GM12873 (cell line): ENCODE data around the gene BRMS1.

Source experiments
- TF ChIP-seq, protein P1 (sequence below): IDR thresholded peaks from 2 replicates; pipeline ENCODE4 v1.5.1; 2012; ENCODE audit warnings: low read depth, mild to moderate bottlenecking, moderate library complexity, low read length, control low read depth; ENCODE audit not compliant: insufficient read depth; ENCODE audit errors: missing control alignments

BRMS1 gene

DNA sequence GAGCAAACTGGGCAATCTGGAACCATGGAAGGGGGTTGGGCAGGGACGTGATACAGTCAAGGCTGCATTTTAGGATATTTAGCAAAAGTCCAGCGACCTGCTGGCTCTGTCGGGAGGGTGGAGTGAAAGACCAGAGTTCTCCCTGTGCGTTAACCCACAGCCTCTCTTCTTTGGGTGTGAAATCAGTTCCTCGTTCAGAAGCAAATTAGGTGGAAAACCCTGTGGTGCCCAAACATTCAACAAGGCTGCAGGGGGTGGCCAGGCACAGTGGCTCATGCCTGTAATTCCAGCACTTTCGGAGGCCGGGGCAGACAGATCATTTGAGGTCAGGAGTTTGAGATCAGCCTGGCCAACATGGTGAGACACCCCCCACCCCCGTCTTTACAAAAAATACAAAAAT is 47.3 kb downstream of the BRMS1 start:
- TF ChIP-seq, protein P1, sequence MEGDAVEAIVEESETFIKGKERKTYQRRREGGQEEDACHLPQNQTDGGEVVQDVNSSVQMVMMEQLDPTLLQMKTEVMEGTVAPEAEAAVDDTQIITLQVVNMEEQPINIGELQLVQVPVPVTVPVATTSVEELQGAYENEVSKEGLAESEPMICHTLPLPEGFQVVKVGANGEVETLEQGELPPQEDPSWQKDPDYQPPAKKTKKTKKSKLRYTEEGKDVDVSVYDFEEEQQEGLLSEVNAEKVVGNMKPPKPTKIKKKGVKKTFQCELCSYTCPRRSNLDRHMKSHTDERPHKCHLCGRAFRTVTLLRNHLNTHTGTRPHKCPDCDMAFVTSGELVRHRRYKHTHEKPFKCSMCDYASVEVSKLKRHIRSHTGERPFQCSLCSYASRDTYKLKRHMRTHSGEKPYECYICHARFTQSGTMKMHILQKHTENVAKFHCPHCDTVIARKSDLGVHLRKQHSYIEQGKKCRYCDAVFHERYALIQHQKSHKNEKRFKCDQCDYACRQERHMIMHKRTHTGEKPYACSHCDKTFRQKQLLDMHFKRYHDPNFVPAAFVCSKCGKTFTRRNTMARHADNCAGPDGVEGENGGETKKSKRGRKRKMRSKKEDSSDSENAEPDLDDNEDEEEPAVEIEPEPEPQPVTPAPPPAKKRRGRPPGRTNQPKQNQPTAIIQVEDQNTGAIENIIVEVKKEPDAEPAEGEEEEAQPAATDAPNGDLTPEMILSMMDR = no peak

DNA sequence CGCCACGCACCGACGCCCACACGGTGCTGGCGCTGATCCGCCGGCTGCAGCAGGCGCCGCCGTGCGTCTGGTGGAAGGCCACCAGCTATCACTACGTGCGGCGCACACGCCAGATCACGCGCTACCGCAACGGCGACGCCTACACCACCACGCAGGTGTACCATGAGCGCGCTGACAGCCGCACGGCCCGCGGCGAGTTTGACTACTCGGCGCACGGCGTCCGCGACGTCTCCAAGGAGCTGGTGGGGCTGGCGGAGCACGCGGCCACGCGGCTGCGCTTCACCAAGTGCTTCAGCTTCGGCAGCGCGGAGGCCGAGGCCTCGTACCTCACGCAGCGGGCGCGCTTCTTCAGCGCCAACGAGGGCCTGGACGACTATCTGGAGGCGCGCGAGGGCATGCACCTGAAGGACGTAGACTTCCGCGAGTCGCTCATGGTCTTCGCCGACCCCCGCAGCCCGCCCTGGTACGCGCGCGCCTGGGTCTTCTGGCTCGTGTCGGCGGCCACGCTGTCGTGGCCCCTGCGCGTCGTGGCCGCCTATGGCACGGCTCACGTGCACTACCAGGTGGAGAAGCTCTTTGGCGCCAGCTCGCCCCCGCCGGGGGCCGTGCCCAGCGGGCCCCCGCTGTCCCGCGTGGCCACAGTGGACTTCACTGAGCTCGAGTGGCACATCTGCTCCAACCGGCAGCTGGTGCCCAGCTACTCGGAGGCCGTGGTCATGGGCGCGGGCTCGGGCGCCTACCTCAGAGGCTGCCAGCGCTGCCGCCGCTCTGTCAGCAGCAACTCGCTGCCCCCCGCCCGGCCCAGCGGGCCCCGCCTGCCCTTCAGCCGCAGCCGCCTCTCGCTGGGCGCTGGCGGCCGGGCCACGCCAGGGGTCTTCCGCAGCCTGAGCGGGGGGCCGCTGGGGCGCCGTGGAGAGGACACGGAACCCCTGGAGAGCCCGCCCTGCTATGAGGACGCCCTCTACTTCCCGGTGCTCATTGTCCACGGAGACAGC is 50.0 kb downstream of the BRMS1 start:
- TF ChIP-seq, protein P1 = no peak

- TF ChIP-seq, protein P1 = no peak
These were observed 50.9 kb downstream of the BRMS1 start for GRCh38 chr11:66293777-66294625.

GRCh38 chr11:66293352-66293751 is 51.6 kb downstream of the BRMS1 start:
- TF ChIP-seq, protein P1 = no peak

DNA sequence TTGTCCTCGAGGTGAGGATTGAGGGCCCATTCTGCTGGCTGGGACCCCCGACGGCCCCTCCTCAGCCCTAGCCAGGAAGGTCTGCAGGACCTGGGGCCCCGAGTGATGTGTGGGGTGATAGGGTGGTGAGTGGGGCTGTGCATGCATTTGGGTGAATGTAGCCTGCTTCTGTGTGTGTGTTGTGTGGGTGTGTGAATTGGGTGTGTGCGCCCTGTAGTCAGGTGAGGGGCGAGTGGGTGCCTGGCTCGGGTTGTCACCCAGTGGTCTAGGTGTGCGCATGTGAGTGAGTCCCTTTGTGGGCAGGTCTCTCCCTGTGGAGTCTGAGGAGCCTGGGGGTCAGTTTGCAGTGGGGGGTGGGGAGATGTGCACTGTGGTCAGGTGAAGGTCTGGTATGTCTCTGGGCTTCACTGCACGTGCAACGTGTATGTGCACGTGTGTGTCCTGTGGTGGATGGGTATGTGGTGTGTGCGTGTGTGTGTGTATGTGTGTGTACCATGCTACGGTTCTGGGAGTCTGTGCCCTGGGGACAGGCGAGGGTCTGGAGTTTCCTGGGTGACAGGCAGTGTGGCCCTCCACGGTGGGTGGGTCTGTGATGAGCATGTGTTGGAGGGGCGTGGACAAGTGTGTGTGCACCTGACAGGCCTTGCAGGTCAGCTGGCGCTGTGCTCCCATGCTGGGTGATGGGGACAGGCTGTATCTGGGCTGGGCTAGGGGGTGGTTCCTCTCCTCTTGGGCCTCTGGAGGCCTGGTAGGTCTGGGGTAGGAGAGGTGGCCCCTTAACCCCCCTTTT is 52.2 kb downstream of the BRMS1 start:
- TF ChIP-seq, protein P1 = no peak

GRCh38 chr11:66291706-66292542 is 53.0 kb downstream of the BRMS1 start, which contains the start of gene TMEM151A:
Gene TMEM151A, plus strand, starts transcription at chr11:66291894. Its CDS starts 120 bp downstream, at chr11:66292014.
- TF ChIP-seq, protein P1 = no peak
